Coronary artery (tissue), 2 donors: ENCODE measurements around the gene DCN.

Experiments
- DNase-seq: peaks from one replicate; pipeline ENCODE4 v3.0.0-alpha.2; 2017; ENCODE audit warnings: low spot score
- H3K27ac ChIP-seq, 2 donors: fragments of 200-600 bp; sonication (generic); one replicate each; pipeline ENCODE4 v1.5.1; 2016 to 2019
- H3K4me3 ChIP-seq: fragments of 200-600 bp; sonication (generic); 2 replicates; pipeline ENCODE4 v1.5.1; 2016; ENCODE audit warnings: mild to moderate bottlenecking, moderate library complexity
- CTCF ChIP-seq: fragments of 200-600 bp; sonication (generic); IDR thresholded peaks from one replicate; pipeline ENCODE4 v1.5.1; 2019; ENCODE audit warnings: antibody characterized with exemption

The DCN gene

DNA sequence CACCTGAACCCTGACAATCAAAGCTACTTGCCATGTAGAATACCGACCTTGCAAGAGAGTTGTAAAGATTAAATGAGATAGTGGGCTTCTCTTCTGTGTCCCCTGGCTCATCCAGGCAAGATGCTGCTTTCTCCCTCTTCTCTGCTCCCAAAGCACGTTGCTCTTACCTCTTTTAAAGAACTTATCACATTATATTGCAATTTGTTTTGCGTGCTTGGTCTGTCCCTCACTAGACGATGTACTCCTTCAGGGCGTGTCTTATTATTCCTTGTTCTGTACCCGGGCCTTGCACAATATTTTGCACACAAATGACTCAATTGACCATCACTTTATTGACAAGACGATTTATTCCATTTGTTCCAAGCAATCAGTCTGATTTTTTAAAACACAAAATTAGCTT is 3.3 kb downstream of the DCN start:
- no peak for TF ChIP-seq CTCF
- H3K4me3 ChIP-seq: peak overlapping the region; percentile 60
- no peak for DNase-seq
- H3K27ac ChIP-seq: peak overlapping the region; percentile 49 to 74

DNA sequence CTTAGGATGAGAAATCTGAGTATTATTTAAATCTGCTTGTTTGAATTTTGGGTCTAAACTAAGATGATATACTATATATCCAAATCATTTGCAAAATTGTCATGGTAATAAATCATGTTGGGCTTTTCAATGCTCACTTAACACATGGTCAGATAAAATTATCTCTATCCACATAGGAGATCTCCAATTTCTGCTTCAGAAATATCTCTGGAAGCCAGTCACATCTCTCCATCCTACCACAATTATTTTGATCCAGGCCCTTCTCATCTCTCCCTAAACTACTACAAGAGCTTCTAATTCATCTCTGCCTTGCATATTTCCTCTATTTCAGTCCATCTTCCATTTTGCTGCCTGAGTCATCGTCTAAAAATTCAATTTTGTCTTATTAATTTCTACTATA is 3.8 kb downstream of the DCN start:
- H3K4me3 ChIP-seq: peak overlapping the region; percentile 60
- DNase-seq: no peak
- no peak for TF ChIP-seq CTCF
- peak overlapping the region; percentile 49 to 74 for H3K27ac ChIP-seq

DNA sequence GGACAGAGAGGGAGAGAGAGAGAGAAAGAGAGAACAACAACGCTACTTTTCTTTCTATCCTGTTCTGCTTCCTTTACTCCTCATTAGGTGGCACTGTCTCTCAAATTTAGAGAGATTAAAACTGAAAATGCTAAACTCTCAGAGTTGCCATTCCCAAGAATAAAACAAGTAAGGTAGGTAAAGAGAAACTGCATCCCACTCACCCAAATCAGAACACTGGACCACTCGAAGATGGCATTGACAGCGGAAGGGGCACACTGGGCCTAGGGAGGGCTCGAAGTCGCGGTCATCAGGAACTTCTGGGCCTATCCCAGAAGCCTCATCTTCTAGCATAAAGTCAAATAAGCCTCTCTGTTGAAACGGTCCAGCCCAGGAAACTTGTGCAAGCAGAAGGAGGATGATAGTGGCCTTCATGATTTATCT is 4.5 kb downstream of the DCN start:
- H3K27ac ChIP-seq: peak overlapping the region; percentile 49 to 74
- TF ChIP-seq CTCF: peak; percentile 62
- peak overlapping the region; percentile 60 for H3K4me3 ChIP-seq
- no peak for DNase-seq

DNA sequence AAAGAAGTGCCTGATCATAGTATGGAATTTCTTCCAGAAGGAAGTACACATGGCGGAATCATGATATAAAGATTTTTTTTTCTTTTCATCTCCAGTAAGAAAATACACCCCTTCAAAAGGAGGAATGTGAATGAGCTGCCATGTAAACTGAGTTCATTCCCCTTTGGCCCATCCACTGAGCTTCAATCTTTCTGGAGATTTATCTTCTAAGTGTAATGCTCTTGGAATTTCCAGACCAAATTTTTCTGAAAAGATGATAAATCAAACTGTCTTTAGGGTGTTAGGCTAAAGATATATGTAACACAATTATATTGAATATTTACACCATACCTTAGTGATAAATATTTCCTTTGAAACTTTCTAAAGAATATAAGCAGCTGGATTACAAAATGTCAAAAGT is 5.2 kb downstream of the DCN start:
- DNase-seq: no peak
- TF ChIP-seq CTCF: no peak
- Histone ChIP-seq H3K4me3 (peak overlapping the region; percentile 60), H3K27ac (peak overlapping the region in 1 of 2 donors; percentile 49)

- H3K4me3 ChIP-seq: peak overlapping the region; percentile 60
- DNase-seq: no peak
- TF ChIP-seq CTCF: no peak
- peak overlapping the region; percentile 48 to 49 for H3K27ac ChIP-seq
Observed at GRCh38 chr12:91176915-91177314, 5.7 kb downstream of the DCN start.

- no peak for TF ChIP-seq CTCF
- peak overlapping the region; percentile 60 for H3K4me3 ChIP-seq
- DNase-seq: no peak
- H3K27ac ChIP-seq: peak overlapping the region in 1 of 2 donors; percentile 48
Observed at GRCh38 chr12:91176358-91176757, 6.3 kb downstream of the DCN start.

DNA sequence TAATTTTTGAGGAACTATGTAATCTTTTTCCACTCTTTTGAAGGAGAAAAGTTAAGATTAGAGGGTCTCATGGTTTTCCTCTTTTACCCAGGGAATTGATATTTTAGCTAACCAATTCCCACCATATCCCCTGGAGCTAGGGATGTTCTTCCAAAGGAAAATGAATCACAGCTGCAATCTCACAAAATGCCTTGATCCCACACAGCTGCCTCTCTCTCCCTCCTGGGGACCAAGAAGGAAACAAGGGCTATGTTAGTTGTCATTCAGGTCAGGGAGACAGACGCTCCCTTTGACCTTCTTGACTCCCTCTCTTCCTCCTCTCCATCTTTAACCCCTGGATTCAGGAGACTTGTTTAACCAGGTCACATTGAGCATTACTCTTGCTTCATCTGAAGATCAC is 9.5 kb downstream of the DCN start:
- peak overlapping the region in 1 of 2 donors; percentile 35 for H3K27ac ChIP-seq
- DNase-seq: no peak
- no peak for TF ChIP-seq CTCF
- peak overlapping the region; percentile 60 for H3K4me3 ChIP-seq
